HG03378 (cell line): ENCODE measurements around the gene PIPOX.

Source experiments
- ATAC-seq: cut with Tn5 transposase; IDR thresholded peaks from one replicate; pipeline ENCODE4 v1.9.1; 2021; ENCODE audit warnings: mild to moderate bottlenecking, moderate library complexity; ENCODE audit not compliant: unreplicated experiment

The PIPOX gene

DNA sequence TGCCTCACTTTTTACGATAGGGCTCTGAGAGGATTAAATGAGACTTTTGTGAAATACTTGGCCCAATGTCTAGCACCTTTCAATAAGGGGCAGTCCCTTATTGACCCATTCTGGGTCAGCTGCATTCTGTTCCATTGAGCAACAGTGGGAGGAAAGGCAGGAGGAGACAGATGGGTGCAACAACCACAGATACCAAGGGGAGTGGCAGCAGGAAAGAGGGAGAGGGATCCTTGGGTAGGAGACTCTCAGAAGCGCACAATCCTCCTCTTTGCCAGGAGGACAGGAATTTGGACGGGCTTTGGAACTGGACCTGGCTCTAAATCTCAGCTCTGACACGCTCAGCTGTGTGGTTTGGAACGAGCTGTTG is 3.5 kb downstream of the PIPOX start:
- ATAC-seq = no peak

DNA sequence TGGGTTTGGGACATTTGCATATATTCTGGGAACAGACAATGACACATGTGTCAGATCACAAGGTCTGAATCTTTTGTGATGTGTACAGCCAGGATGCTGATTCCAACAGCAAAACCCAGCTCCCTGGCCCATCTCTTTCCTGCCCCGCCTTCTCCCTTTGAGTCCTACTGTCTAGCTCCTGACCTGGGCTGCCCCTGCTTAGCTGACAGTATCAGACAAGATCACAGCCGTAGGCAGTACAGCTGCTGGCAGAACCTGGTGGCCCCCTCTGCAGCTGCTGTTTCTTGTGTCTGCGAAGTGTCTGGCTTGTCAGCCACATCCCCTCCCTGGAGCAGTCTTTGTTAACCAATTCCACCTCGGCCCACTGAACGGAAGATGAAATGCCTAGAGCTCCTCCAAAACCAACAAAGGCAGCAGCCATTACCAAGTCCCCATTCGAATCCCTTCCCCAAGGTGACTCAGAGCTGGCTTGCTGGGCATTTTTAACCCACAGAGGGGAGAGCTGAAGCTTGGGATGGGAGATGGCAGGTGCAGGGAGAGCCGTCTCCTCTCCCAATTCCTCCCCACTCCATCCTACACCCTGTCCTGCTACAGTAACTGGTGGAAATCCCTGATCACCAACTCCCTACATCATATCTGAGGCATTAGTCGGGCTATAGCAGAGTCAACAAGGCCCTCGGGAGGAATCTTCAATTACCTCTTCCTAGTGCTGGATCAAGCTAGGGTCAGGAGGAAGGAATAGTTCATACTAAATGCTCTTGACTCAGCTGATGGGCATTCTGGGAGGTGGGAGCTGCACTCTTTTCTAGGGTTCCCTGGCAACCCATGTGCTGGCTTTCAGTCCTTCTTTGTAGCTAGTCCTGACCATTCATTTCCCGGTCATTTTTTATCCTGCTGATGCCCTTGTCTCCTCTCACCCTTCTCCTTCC is 5.8 kb downstream of the PIPOX start:
- ATAC-seq = no peak

DNA sequence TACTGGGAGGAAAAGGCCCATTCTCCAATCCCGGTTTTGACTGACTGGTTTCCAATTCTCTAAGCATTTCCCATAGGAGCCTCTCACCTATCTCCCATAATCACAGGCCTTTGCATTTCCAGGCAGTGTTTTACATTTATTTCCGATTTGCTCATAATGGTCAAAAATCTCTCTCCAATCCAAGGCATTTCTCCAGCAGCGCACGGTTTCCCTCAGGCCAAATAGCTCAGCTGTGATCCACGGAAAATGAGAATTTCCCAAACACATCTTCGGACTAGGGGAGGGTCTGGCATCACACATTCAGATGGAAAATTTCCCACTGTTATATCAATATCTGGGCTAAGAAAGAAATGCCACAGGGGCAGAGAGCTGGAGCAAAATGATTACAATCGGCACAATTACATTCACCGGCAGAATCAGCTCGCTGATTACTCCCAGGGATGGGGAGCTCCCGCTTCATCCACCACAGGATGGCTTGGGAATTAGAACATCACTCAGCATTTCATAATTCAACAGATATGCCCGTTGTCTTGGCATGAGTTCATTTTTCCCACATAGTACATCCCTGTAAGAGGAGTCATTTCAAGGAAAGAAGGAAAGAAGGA is 6.7 kb downstream of the PIPOX start:
- no peak for ATAC-seq

DNA sequence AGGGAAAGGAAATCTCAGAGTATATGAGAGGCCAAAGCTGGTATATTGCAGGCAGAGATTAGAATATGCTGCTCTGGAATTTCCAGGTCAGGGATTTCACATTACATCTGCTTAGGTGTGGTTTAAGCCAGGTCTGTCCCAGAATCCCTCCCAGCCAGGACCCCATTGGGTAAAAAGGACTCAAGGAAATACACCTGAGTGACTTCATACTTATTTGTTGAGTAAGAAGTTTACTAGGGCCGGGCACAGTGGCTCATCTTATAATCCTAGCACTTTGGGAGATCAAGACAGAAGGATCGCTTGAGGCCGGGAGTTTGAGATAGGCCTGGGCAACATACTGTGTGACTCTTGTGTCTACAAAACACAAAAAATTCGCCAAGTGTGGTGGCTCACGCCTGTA is 7.2 kb downstream of the PIPOX start:
- no peak for ATAC-seq

DNA sequence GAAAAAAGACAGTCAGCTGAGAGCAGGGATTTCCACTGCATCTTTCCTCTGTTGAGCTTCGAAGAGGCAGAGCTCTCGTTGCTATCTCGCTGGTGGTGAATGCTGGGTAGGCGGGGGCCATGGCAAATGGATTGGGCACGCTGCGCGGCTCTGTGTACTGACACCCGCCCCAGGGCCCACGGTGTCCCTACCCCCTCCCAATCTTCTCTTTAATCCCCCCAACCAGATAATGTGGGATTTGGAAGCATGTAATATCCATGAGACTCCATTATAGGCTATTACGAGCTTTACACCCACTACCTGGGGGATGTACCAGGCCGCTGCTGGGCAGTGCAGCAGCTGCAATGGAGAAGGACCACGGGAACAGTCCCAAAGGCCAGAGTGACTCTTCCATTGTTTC is 8.3 kb downstream of the PIPOX start:
- no peak for ATAC-seq

DNA sequence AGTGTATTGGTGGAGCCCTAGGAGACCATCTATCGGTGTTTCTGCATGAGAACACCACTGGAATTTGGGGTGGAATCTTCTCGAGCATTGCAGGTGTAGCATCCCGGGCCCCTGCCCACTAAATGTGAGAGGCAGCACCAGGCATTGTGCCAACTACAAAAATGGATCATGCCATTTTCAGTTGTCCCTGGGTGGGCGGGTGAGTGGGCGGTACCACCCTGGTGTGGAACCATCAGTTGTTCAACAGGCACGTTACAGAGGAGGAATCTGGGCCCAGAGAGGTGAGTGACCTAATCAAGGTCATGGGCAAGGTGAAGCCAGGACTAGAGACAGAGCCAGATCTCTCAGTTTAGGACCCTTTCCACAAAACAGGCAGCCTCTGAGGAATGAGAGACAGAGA is 8.8 kb downstream of the PIPOX start:
- ATAC-seq = no peak

DNA sequence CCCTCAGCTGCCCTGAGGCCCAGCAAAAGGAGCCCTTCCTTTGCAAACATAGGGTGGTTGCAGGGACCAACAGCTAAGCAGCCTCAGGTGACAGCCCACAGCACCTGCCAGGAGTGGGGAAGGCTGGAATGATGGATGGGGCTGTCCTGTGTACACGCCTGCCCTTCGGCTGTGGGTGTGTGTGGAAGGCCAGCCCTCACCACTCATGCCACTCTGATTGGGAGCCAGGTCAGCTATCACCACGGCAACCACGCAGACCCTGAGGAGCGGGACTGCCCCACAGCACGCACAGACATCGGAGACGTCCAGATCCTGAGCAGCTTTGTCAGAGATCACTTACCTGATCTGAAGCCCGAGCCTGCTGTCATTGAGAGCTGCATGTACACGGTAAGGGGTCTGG is 11.9 kb downstream of the PIPOX start:
- no peak for ATAC-seq

DNA sequence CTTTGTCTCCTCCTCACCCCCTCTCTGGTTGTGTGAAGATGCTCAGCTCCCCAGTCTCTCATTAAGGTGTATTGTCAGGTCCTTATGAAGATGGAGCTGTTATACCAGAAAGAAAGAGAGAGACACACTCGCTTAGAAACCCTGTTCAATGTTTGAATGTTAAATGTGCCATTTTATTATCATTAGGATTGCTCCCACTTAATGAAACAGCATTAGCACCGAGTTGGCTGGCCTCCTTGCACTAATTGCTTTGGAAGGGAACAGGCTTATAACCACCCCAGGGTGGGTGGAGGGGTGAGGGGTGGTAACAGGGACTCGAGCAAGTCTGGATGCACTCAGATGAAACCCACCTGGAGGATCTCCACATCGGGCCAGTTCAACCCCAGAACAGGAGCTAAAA is 14.4 kb downstream of the PIPOX start:
- no peak for ATAC-seq

DNA sequence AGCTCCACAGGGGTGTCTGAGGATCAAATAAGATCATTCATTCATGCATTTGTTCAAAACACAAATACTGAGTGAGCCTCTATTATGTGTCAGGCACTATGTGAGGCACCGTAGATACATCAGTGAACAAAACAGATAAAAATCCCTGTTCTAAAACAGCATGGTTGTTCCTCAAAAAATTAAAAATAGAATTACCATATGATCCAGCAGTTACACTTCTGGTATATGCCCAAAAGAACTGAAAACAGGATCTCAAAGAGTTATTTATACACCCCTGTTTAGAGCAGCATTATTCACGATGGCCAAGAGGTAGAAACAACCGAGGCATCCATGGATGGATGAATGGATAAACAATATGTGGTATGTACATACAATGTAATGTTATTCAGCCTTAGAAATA is 15.4 kb downstream of the PIPOX start:
- ATAC-seq = no peak

DNA sequence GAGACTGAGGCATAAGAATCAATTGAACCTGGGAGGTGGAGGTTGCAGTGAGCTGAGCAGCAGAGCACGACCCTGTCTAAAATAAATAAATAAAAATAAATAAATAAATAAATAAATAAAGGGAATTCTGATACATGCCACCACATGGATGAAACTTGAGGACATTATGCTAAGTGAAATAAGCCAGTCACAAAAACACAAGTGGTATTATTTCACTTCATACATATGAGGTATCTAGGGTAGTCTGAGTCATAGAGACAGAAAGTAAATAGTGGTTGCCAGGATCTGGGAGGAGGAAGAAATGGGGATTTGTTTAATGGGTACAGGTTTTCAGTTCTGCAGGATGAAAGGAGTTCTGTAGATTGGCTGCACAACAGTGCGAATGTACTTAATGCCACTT is 16.3 kb downstream of the PIPOX start:
- no peak for ATAC-seq

DNA sequence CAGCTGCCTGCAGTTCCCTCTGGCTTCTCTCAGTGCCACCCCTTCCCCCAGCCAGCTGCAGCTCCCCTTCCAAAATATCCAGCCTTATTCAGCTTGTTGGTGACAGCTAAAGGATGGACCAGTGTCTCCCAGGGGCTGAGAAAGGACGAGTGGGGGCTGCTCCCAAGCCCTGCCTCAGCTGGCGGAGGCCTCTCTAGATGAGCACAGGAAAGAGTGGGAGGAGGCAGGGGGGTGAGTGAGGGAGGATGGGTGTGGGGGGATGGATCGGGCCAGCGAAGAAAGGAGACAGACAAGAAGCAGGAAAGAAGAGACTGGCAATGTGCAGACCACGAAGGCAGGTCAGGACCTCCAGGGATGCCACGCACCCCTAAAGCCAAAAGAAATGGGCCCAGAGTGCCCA is 17.5 kb downstream of the PIPOX start:
- ATAC-seq = no peak

DNA sequence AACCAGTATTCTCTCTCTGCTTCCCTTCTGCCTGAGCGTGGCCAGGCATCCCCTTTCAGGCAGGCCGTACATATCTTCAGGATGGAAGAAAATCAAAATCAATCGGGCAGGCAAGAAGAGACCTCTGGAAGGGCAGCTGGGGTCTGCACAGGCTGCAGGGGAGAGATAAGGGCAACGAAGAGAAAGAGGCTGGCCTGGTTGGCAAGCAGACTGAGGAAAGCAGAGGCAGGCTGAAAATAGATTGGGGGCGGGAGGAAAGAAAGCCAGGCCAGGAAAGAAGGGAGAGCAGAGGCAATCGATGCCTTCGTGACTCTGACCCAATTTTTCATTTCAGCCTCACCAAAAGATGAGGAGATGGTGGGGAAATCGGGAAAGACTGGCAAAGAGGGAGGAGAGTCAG is 18.1 kb downstream of the PIPOX start:
- no peak for ATAC-seq

DNA sequence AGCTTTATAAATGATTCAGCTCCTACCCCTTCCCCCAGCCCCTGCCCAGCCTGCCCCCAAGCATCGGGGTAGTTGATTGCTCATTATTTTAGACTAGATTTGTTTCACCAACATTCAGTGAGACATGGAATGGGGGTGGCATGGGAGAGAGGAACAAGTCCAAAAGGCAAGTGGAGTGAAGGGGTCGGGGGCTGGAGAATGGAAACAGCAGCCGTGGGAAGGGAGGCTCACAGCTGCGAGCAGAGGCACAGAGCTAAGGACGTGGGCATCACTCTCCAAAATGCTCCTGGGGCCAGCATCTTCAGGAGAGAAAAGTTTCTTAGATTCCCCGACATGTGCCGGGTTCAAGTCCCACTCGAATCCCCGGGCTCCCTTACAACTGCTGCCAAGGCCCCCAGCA is 19.3 kb downstream of the PIPOX start:
- no peak for ATAC-seq

DNA sequence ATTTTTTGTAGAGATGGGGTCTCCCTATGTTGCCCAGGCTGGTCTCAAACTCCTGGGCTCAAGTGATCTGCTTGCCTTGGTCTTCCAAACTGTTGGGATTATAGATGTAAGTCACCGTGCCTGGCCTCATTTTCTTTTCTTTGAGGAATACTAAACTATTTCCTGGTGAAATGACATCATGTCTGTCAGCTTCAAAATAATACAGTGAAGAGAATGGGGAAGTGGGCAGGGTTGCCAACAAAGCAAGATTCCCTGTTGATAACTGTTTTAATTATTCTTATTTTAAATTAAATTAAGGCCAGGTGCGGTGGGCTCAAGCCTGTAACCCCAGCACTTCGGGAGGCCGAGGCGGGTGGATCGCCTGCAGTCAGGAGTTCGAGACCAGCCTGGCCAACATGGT is 21.1 kb downstream of the PIPOX start:
- no peak for ATAC-seq

DNA sequence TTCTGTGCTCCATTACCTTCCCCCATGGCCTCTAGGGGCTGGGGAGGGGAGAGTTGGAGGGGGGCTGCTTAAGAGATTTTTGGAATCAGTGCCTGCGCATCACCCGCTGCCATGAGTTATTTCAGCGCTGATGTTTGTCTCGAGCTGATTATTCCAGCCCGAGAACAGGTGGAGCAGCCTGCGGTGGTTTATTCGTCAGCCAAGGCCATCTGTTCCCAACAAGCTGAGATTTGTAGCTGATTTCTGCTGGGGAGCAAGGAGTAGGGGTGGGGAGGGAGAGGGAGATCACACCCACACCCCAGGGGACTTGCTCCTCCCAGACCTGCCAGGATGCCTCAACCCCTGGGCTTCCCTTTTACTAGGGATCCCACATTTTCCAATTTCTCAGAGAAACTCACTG is 23.1 kb downstream of the PIPOX start:
- ATAC-seq = no peak

DNA sequence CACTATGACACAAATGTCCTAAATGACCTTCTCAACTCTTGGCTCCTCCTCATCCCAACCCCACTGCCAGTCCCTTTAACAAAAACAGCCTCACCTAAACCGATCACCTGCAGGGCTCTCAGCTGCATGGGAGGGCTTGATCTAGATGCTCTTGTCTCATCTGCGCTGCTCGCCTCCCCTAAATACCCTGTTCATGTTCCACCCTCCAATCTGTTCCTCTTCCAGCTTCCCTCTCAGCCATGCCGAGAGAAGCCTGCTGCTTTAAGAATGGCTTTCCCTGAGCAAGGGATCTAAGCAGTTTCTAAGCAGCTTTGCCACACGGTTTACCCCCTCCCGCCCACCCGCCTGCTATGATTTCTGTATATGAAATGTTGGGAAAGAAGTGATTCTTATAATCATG is 23.7 kb downstream of the PIPOX start:
- ATAC-seq = no peak

DNA sequence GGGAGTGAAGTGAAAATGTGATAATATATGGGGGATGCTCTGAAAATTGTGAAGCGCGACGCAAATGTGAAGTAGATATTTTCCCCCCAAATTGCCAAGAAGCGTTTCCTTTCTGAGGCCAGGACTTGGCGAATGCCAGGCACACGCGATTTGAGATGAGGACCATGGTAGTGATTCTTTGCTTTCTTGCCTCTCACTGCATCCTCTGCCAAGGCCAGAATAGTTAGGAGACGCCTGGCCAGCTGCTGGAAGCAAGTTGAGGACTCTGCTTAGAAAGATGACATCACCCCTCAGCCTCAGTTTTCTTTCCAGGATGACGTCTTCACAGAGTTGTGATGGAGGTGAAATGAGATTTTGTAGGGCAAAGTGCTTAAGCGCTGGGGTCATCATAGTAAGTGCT is 25.9 kb downstream of the PIPOX start:
- ATAC-seq = no peak

DNA sequence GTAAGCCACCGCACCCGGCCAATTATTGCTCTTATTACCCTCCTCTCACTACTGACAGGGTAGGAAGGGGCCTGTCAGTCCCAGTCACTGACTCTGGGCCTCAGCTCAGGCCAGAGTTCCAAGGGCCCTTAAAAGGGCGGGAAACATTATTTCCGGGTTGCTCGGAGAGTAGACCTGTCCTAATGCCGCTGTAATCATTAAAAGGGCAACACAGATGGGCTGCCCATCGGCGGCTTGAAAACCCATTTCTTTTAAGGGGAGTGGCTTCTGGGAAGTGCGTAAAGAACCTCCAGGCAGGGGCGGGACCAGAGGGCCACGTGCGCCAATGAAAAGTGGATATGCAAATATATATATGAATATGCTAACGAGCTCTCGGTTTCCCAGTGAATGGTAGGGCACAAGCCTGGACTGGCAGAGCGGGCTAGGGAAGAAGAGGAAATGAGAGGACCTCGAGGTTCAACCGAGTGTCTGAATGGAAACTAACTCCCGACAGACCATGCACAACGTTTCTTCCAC is 26.6 kb downstream of the PIPOX start:
- no peak for ATAC-seq

DNA sequence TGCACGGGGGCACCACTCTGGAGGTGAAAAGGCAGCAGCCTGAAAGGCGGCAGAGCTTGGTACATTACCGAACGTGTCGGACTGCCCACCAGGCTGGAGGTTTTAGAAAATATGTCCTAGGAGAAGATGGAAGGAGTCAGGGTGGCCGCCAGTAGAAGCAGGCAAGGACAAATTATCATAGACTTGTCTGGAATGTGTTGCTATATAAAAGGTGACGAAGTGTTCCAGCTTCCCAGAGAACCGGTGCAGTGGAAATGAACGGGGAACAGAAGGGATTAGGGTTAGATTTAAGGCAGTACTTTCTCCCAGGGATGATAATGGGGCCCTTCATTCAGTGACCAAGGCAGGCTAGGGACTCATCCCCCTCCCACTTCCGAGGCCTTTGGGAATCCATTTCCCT is 27.4 kb downstream of the PIPOX start:
- ATAC-seq = no peak

DNA sequence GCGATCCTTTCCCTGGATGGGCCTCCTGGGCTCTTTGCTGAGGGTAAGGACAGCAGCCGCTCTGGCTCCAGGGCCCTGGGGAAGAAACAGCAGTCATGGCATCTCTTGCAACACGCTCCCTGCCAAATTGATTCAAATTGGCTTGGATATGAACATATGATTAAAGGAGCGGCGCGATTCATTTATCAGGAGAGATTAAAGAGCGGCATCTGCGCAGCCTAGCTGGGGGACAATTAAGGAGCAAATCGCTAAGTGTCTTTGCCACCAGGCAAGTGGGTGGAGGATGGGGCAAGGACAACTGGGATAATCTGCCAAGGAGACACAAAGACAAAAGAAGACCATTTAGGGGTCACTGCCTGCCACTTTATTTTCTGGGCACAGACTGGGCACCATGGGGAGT is 27.8 kb downstream of the PIPOX start:
- ATAC-seq = no peak

DNA sequence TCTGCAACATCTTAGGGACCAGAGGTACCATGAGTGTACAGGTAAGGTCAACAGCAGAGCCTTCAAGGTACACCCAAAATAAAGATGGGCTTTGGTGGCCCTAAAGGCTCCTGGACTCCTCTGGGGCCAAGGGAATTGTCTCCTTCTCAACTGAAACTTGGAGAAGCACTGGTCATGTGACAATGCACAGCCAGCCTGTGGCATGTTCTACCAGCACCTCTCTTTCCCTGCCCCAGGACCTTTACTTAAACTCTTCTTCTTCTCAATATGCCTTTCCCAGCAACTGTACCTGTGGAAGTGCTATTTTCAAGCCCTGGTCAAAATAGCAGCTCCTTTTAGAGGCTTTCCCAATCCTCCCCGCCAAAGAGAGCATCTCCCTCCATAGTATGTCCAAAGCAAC is 28.4 kb downstream of the PIPOX start:
- no peak for ATAC-seq

DNA sequence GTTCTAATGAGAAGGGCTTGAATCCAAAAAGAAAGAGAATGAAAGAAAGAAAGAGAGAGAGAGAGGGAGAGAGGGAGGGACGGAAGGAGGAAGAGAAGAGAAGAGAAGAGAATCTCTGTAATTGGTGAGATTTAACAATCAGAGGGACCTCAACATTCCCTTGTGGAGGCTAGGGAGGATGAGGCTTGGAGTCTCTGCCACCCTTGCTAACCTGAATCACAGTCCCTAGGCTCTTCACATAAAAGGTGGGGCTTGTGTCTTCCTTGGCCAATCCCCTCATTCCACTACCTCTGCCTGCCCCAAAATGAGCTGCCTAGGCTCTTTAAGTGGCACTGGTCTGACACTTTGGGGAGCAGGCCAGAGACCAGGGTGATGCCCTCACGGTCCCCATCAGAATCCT is 30.1 kb downstream of the PIPOX start:
- ATAC-seq = no peak

DNA sequence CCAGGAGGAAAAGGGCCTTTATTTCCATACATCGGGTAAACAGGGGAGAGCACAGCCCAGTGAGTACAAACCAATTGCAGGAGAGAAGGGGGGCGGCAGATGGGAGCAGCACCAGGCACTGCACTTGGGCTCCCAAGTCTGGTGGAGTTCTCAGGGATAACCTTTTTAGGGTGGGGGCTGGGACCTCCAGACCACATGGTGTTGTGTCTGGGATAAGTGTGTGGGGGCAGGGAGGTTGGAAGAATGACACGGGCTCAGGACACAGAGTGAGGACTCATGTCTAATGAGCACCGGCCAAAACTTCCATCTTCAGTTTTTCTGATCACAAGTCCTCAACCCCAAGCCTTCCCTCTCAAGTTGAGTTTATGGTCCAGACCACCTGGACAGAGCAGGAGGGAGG is 30.6 kb downstream of the PIPOX start:
- no peak for ATAC-seq
